ENCODE measurements around the gene VCAN. TPM values are rescaled to one million over a fixed set of nuclear protein-coding genes. Genes with fewer than 3 reads are reported as not detected.

Gene VCAN
- total and polyA plus RNA-seq, 2 of the 8 experiments (the other 6 are each of a cell fraction or from before 2014, with no cell fraction given), result 146 to 404 TPM

- H3K27me3 ChIP-seq (replicated peaks in 1 of 4; ENCODE audit: control insufficient read depth in 3 of 4, extremely low read depth in 1 of 4, insufficient read depth in 3 of 4, low read length in 3 of 4), result no peaks in the 10 kb centered on the region
- H3K23me2 ChIP-seq (ENCODE audit: low read depth, low read length), result no peaks in the 10 kb centered on the region
- H2AK5ac ChIP-seq (ENCODE audit: low read depth, low read length), result no peak overlapping the region
- H2BK5ac ChIP-seq (ENCODE audit: low read depth, low read length), result no peak overlapping the region
- peaks cover 9 to 78% (median 56%) of the 10 kb centered on the region in 4 experiments for H3K36me3 ChIP-seq (ENCODE audit: control insufficient read depth in 2 of 4, insufficient read depth in 4 of 4, low read length in 3 of 4)
- no peak overlapping the region for H3K4ac ChIP-seq (replicated peaks; ENCODE audit: insufficient read length, low read depth, low read length)
- no peaks in the 10 kb centered on the region for H3K4me1 ChIP-seq (replicated peaks in 1 of 4; ENCODE audit: control insufficient read depth in 3 of 4, insufficient read depth in 4 of 4, low read length in 3 of 4)
- no peak overlapping the region for H4K91ac ChIP-seq (replicated peaks; ENCODE audit: insufficient read length, low read length)
- H2BK20ac ChIP-seq (ENCODE audit: low read length), result no peak overlapping the region
- no peak overlapping the region for H3K4me2 ChIP-seq (ENCODE audit: insufficient read depth in 1 of 2, low read depth in 2 of 2, low read length in 2 of 2)
- no peaks in the 10 kb centered on the region; the same call in 1 of the 2 replicates for H3K79me1 ChIP-seq (ENCODE audit: low read depth, low read length)
- no peaks in the 10 kb centered on the region for H3K79me2 ChIP-seq (ENCODE audit: control insufficient read depth in 1 of 2, insufficient read depth in 2 of 2, low read length in 2 of 2)
- no peak overlapping the region for H3K27ac ChIP-seq (ENCODE audit: low read depth, low read length)
- no peak for FAIRE-seq
- 89% methylated on average over 1 of the region's 1 CpG; no CpG with 5 or more reads in 1 of the 2 experiments for WGBS, 2 experiments (ENCODE audit: extremely low coverage in 1 of 2, insufficient coverage in 1 of 2, insufficient read length in 1 of 2, insufficient replicate concordance in 2 of 2, low coverage in 1 of 2, low lambda C conversion rate in 2 of 2, missing lambda C conversion rate in 1 of 2)
- H3K18ac ChIP-seq (ENCODE audit: extremely low read depth, low read length), result no peak overlapping the region
- H3K9me3 ChIP-seq (ENCODE audit: insufficient read depth in 2 of 2, low read depth in 1 of 2, low read length in 1 of 2), result no peaks in the 10 kb centered on the region
- CTCF ChIA-PET (ENCODE audit: partially characterized antibody), result interaction anchor here (0.6 kb wide), 1 partner anchor 1081 kb away, joined by 3 read pairs; no protein-coding TSS in a partner anchor
- H3K23ac ChIP-seq (ENCODE audit: insufficient read length), result no peak overlapping the region
- H4K20me1 ChIP-seq (replicated peaks in 1 of 2; ENCODE audit: control insufficient read depth in 1 of 2, insufficient read depth in 2 of 2, low read length in 2 of 2), result peaks cover 2% of the 10 kb centered on the region in 2 experiments
- no peak for DNase-seq (ENCODE audit: low read depth in 1 of 2, low spot score in 2 of 2)
- no peak overlapping the region for H2BK15ac ChIP-seq (ENCODE audit: low read length)
- POLR2A ChIA-PET (ENCODE audit: partially characterized antibody), result interaction anchor here (0.7 kb wide), 1 partner anchor 125 kb away, joined by 3 read pairs; no protein-coding TSS in a partner anchor
- H3K9ac ChIP-seq (replicated peaks in 1 of 4; ENCODE audit: extremely low read depth in 1 of 4, low read depth in 3 of 4, low read length in 3 of 4), result no peak overlapping the region
- H3K56ac ChIP-seq (replicated peaks; ENCODE audit: insufficient read length, low read depth, low read length), result no peak overlapping the region
- H4K5ac ChIP-seq (ENCODE audit: insufficient read length, low read depth, low read length), result no peak overlapping the region
- H3K4me3 ChIP-seq (ENCODE audit: extremely low read depth in 1 of 4, insufficient read depth in 2 of 4, low read depth in 3 of 4, low read length in 4 of 4), result no peak overlapping the region
- H2BK120ac ChIP-seq (replicated peaks; ENCODE audit: low read depth, low read length), result no peak overlapping the region
- H2BK12ac ChIP-seq (ENCODE audit: low read depth, low read length), result no peak overlapping the region
- H4K8ac ChIP-seq (ENCODE audit: extremely low read depth, insufficient read depth, low read length), result no peak overlapping the region
- no peak overlapping the region for H3K14ac ChIP-seq (ENCODE audit: insufficient read length)
- no peak overlapping the region for H2AFZ ChIP-seq (ENCODE audit: low read length)
- no peak for TF ChIP-seq EGR1 (IDR thresholded peaks at IDR 0.05; ENCODE audit: borderline replicate concordance, low read depth, low read length)
- no peak for TF ChIP-seq CBX5 (IDR thresholded peaks at IDR 0.05; ENCODE audit: low read depth, low read length)
- TF ChIP-seq ATF3 (IDR thresholded peaks at IDR 0.05; ENCODE audit: insufficient read depth, low read depth, low read length), result no peak
- no peak for TF ChIP-seq HDAC2 (IDR thresholded peaks at IDR 0.05; ENCODE audit: borderline replicate concordance in 1 of 2, low read depth in 2 of 2, low read length in 2 of 2)
- TF ChIP-seq HDAC6 (IDR thresholded peaks at IDR 0.05; ENCODE audit: low read depth, low read length), result no peak
- no peak for TF ChIP-seq KDM1A (IDR thresholded peaks at IDR 0.05; ENCODE audit: borderline replicate concordance, low read length)
- no peak for TF ChIP-seq MAFK (IDR thresholded peaks at IDR 0.05; ENCODE audit: low read depth, low read length)
- TF ChIP-seq BACH1 (IDR thresholded peaks at IDR 0.05; ENCODE audit: low read length), result no peak
- no peak for TF ChIP-seq SP4 (IDR thresholded peaks at IDR 0.05; ENCODE audit: low read length)
- no peak for TF ChIP-seq ASH2L (IDR thresholded peaks at IDR 0.05; ENCODE audit: low read length)
- no peak for TF ChIP-seq CREB1 (IDR thresholded peaks at IDR 0.05)
- TF ChIP-seq CTCF (IDR thresholded peaks at IDR 0.05; ENCODE audit: control extremely low read depth in 1 of 3, insufficient read depth in 1 of 3, low read depth in 1 of 3, low read length in 3 of 3), result no peak
These were observed 80.3 kb downstream of the VCAN start for GRCh38 chr5:83551821-83552220.

Measured in H1 (cell line).